HEK293 (cell line): ENCODE measurements around the gene PTGES.

Experiments
- GLIS2 ChIP-seq: fragments of 450-650 bp; formaldehyde crosslinking; IDR thresholded peaks from 2 replicates; pipeline ENCODE4 v1.5.1; 2016; ENCODE audit warnings: missing biosample characterization, missing genetic modification characterization
- HOXA7 ChIP-seq: sonication (generic); formaldehyde crosslinking; IDR thresholded peaks from 2 replicates; pipeline ENCODE4 v1.8.1; 2022; ENCODE audit warnings: missing genetic modification reagents, borderline replicate concordance
- ZBTB20 ChIP-seq: fragments of 450-650 bp; formaldehyde crosslinking; IDR thresholded peaks from 2 replicates; pipeline ENCODE4 v1.5.1; 2016; ENCODE audit warnings: missing biosample characterization, missing genetic modification characterization
- ZNF140 ChIP-seq: fragments of 450-650 bp; formaldehyde crosslinking; IDR thresholded peaks from 2 replicates; pipeline ENCODE4 v1.5.1; 2016; ENCODE audit warnings: missing biosample characterization, missing genetic modification characterization
- ZNF366 ChIP-seq: fragments of 450-650 bp; formaldehyde crosslinking; conservative IDR thresholded peaks from 2 replicates; pipeline ENCODE4 v1.5.1; 2016; ENCODE audit warnings: missing biosample characterization, missing genetic modification characterization
- ZNF529 ChIP-seq: fragments of 450-650 bp; formaldehyde crosslinking; IDR thresholded peaks from 2 replicates; pipeline ENCODE4 v1.5.1; 2017; ENCODE audit warnings: missing genetic modification characterization, missing biosample characterization; ENCODE audit not compliant: insufficient replicate concordance
- TF ChIP-seq, protein P1 (sequence below): fragments of 450-650 bp; formaldehyde crosslinking; IDR thresholded peaks from 2 replicates; pipeline ENCODE4 v1.5.1; 2016; ENCODE audit warnings: missing biosample characterization, missing genetic modification characterization
- TF ChIP-seq, protein P2 (sequence below): fragments of 450-650 bp; formaldehyde crosslinking; IDR thresholded peaks from 2 replicates; pipeline ENCODE4 v1.5.1; 2016; ENCODE audit warnings: missing biosample characterization, missing genetic modification characterization
- TF ChIP-seq, protein P3 (sequence below): fragments of 450-650 bp; formaldehyde crosslinking; IDR thresholded peaks from 2 replicates; pipeline ENCODE4 v1.5.1; 2016; ENCODE audit warnings: missing biosample characterization, missing genetic modification characterization
- TF ChIP-seq, protein P4 (sequence below): fragments of 450-650 bp; formaldehyde crosslinking; IDR thresholded peaks from 2 replicates; pipeline ENCODE4 v1.5.1; 2016; ENCODE audit warnings: missing biosample characterization, missing genetic modification characterization
- TF ChIP-seq, protein P5 (sequence below): fragments of 450-650 bp; formaldehyde crosslinking; IDR thresholded peaks from 2 replicates; pipeline ENCODE4 v1.5.1; 2016; ENCODE audit warnings: missing biosample characterization, missing genetic modification characterization

DNA sequence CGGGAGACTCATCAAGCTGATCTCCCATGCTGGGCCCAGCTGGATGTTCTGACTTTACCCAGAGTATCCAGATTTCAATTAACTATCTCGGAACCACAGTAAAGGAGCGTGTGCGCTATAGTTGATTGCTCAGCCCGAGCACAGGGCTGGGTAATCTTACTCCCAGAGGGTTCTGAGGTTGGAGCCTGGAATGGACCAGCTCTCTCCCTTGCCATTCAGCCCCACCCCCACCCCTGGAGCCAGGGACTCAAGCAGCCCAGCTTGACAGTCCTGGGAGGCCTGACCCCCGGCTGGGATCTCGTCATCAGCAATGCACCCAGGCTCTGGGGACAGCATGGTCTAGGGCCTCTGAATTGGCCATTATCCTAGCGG is 23.7 kb upstream of the PTGES start:
- TF ChIP-seq GLIS2 (tag by site-specific recombination), result no peak
- TF ChIP-seq ZBTB20 (tag by site-specific recombination), result no peak
- no peak for TF ChIP-seq ZNF140 (tag by site-specific recombination)
- TF ChIP-seq, protein P1, sequence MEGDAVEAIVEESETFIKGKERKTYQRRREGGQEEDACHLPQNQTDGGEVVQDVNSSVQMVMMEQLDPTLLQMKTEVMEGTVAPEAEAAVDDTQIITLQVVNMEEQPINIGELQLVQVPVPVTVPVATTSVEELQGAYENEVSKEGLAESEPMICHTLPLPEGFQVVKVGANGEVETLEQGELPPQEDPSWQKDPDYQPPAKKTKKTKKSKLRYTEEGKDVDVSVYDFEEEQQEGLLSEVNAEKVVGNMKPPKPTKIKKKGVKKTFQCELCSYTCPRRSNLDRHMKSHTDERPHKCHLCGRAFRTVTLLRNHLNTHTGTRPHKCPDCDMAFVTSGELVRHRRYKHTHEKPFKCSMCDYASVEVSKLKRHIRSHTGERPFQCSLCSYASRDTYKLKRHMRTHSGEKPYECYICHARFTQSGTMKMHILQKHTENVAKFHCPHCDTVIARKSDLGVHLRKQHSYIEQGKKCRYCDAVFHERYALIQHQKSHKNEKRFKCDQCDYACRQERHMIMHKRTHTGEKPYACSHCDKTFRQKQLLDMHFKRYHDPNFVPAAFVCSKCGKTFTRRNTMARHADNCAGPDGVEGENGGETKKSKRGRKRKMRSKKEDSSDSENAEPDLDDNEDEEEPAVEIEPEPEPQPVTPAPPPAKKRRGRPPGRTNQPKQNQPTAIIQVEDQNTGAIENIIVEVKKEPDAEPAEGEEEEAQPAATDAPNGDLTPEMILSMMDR, result no peak
- TF ChIP-seq, protein P2, sequence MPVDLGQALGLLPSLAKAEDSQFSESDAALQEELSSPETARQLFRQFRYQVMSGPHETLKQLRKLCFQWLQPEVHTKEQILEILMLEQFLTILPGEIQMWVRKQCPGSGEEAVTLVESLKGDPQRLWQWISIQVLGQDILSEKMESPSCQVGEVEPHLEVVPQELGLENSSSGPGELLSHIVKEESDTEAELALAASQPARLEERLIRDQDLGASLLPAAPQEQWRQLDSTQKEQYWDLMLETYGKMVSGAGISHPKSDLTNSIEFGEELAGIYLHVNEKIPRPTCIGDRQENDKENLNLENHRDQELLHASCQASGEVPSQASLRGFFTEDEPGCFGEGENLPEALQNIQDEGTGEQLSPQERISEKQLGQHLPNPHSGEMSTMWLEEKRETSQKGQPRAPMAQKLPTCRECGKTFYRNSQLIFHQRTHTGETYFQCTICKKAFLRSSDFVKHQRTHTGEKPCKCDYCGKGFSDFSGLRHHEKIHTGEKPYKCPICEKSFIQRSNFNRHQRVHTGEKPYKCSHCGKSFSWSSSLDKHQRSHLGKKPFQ (tag by site-specific recombination), result no peak
- no peak for TF ChIP-seq ZNF366 (tag by site-specific recombination)
- TF ChIP-seq HOXA7 (CRISPR knock-in tag), result no peak
- no peak for TF ChIP-seq ZNF529
- TF ChIP-seq, protein P3, sequence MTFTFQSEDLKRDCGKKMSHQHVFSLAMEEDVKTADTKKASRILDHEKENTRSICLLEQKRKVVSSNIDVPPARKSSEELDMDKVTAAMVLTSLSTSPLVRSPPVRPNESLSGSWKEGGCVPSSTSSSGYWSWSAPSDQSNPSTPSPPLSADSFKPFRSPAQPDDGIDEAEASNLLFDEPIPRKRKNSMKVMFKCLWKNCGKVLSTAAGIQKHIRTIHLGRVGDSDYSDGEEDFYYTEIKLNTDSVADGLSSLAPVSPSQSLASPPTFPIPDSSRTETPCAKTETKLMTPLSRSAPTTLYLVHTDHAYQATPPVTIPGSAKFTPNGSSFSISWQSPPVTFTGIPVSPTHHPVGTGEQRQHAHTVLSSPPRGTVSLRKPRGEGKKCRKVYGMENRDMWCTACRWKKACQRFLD (tag by site-specific recombination), result no peak
- TF ChIP-seq, protein P4, sequence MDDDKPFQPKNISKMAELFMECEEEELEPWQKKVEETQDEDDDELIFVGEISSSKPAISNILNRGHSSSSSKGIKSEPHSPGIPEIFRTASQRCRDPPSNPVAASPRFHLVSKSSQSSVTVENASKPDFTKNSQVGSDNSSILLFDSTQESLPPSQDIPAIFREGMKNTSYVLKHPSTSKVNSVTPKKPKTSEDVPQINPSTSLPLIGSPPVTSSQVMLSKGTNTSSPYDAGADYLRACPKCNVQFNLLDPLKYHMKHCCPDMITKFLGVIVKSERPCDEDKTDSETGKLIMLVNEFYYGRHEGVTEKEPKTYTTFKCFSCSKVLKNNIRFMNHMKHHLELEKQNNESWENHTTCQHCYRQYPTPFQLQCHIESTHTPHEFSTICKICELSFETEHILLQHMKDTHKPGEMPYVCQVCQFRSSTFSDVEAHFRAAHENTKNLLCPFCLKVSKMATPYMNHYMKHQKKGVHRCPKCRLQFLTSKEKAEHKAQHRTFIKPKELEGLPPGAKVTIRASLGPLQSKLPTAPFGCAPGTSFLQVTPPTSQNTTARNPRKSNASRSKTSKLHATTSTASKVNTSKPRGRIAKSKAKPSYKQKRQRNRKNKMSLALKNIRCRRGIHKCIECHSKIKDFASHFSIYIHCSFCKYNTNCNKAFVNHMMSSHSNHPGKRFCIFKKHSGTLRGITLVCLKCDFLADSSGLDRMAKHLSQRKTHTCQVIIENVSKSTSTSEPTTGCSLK (tag by site-specific recombination), result no peak
- TF ChIP-seq, protein P5, sequence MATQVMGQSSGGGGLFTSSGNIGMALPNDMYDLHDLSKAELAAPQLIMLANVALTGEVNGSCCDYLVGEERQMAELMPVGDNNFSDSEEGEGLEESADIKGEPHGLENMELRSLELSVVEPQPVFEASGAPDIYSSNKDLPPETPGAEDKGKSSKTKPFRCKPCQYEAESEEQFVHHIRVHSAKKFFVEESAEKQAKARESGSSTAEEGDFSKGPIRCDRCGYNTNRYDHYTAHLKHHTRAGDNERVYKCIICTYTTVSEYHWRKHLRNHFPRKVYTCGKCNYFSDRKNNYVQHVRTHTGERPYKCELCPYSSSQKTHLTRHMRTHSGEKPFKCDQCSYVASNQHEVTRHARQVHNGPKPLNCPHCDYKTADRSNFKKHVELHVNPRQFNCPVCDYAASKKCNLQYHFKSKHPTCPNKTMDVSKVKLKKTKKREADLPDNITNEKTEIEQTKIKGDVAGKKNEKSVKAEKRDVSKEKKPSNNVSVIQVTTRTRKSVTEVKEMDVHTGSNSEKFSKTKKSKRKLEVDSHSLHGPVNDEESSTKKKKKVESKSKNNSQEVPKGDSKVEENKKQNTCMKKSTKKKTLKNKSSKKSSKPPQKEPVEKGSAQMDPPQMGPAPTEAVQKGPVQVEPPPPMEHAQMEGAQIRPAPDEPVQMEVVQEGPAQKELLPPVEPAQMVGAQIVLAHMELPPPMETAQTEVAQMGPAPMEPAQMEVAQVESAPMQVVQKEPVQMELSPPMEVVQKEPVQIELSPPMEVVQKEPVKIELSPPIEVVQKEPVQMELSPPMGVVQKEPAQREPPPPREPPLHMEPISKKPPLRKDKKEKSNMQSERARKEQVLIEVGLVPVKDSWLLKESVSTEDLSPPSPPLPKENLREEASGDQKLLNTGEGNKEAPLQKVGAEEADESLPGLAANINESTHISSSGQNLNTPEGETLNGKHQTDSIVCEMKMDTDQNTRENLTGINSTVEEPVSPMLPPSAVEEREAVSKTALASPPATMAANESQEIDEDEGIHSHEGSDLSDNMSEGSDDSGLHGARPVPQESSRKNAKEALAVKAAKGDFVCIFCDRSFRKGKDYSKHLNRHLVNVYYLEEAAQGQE, result no peak
